HepG2 (cell line): Measurements from ENCODE around the gene CHEK1. TPM values are rescaled to one million over a fixed set of nuclear protein-coding genes. Genes with fewer than 3 reads are reported as not detected.

Experiments used
- ATAC-seq: fragments of 200-7000 bp; cut with Tn5 transposase; 3 replicates; pipeline ENCODE4 v1.9.1; 2020; ENCODE audit warnings: mild to moderate bottlenecking, moderate library complexity
- BruUV-seq: library from RNA; stranded (reverse); fragments of 400-500 nt; replicated peaks from 2 replicates; lab custom pipeline; 2021; lab: Mats Ljungman, UMichigan
- CTCF ChIA-PET: fragments of 300-600 bp; formaldehyde crosslinking; extraction: SDS; loops from one replicate; lab custom pipeline; 2021; ENCODE audit warnings: low total read pairs, inconsistent platforms, low intra/inter-chr PET ratio; lab: Yijun Ruan, JAX
- POLR2A ChIA-PET: fragments of 350-600 bp; sonication (Branson Sonifier 250); formaldehyde crosslinking; loops from one replicate; lab custom pipeline; 2020; ENCODE audit warnings: antibody characterized with exemption, inconsistent platforms; lab: Yijun Ruan, JAX
- DNase-seq: peaks from one replicate; pipeline ENCODE4 v3.0.0-alpha.2; 2015; ENCODE audit warnings: low spot score
- FAIRE-seq: peaks from 3 replicates; lab custom pipeline; 2011; peaks lifted over from hg19 to GRCh38; lab: Jason Lieb, UNC
- H2AFZ ChIP-seq: one replicate; pipeline ENCODE4 v1.6.1; 2011; ENCODE audit warnings: low read length, inconsistent platforms
- H3K27ac ChIP-seq: fragments of 300-600 bp; 3 replicates; pipeline ENCODE4 v1.8.0; 2011; ENCODE audit warnings: mixed run types, mild to moderate bottlenecking, mixed read lengths, low read length, inconsistent platforms; ENCODE audit not compliant: insufficient read depth; ENCODE audit errors: extremely low read length
- H3K27me3 ChIP-seq, 2 experiments: fragments of 200-600 bp in 1 of 2; 2 replicates in 1 of 2; 3 replicates in 1 of 2; pipeline versions ENCODE4 v1.6.0 to v1.8.0; 2011; ENCODE audit warnings: low read length in 2 of 2, mild to moderate bottlenecking in 2 of 2, moderate library complexity in 2 of 2, inconsistent platforms in 1 of 2; ENCODE audit not compliant: insufficient read depth in 2 of 2, control insufficient read depth in 1 of 2
- H3K36me3 ChIP-seq, 2 experiments: fragments of 200-600 bp in 1 of 2; replicated peaks in 1 of 2; 2 replicates in 1 of 2; 3 replicates in 1 of 2; pipeline versions ENCODE4 v1.5.1 to v1.8.0; 2011; ENCODE audit warnings: low read length in 2 of 2, inconsistent platforms in 1 of 2; ENCODE audit not compliant: insufficient read depth in 2 of 2, control insufficient read depth in 1 of 2
- H3K4me1 ChIP-seq: 2 replicates; pipeline ENCODE4 v1.5.1; 2012; ENCODE audit warnings: low read length, inconsistent platforms; ENCODE audit not compliant: insufficient read depth
- H3K4me2 ChIP-seq: 2 replicates; pipeline ENCODE4 v1.6.0; 2011; ENCODE audit warnings: low read depth, low read length, inconsistent platforms
- H3K4me3 ChIP-seq, 3 experiments: fragments of 200-600 bp in 1 of 3; sonication (generic), shearing (Covaris generic) in 1 of 3; replicated peaks in 1 of 3; 2 replicates each; pipeline ENCODE4 v1.5.1; 2011 to 2016; ENCODE audit warnings: low read length in 3 of 3, inconsistent platforms in 2 of 3, low read depth in 2 of 3, mild to moderate bottlenecking in 2 of 3, control low read depth in 1 of 3, mixed read lengths in 1 of 3; ENCODE audit not compliant: insufficient read depth in 1 of 3
- H3K79me2 ChIP-seq: one replicate; pipeline ENCODE4 v1.6.1; 2011; ENCODE audit warnings: low read length, inconsistent platforms; ENCODE audit not compliant: insufficient read depth
- H3K9ac ChIP-seq: 2 replicates; pipeline ENCODE4 v1.6.0; 2011; ENCODE audit warnings: mild to moderate bottlenecking, low read depth, low read length, inconsistent platforms; ENCODE audit not compliant: insufficient read depth
- H3K9me3 ChIP-seq: 2 replicates; pipeline ENCODE4 v1.5.1; 2012; ENCODE audit warnings: mild to moderate bottlenecking, low read length
- H4K20me1 ChIP-seq: 2 replicates; pipeline ENCODE4 v1.6.0; 2011; ENCODE audit warnings: inconsistent platforms, mild to moderate bottlenecking, low read length, moderate library complexity; ENCODE audit not compliant: insufficient read depth
- CBX2 ChIP-seq, 2 experiments: fragments of 200-600 bp in 1 of 2; sonication (generic); formaldehyde crosslinking in 1 of 2; IDR thresholded peaks; 2 replicates each; pipeline versions ENCODE4 v1.7.0 to v1.8.1; 2018 to 2022; ENCODE audit warnings: low read depth in 2 of 2, low read length in 1 of 2, mild to moderate bottlenecking in 1 of 2, missing genetic modification reagents in 1 of 2
- NBN ChIP-seq: fragments of 450-650 bp; conservative IDR thresholded peaks from 2 replicates; pipeline ENCODE4 v1.6.1; 2017
- SMAD1 ChIP-seq: sonication (generic); formaldehyde crosslinking; IDR thresholded peaks from 2 replicates; pipeline ENCODE4 v1.4.0; 2020; ENCODE audit warnings: missing genetic modification reagents, low read depth, mild to moderate bottlenecking, borderline replicate concordance
- STAG1 ChIP-seq: sonication (generic); formaldehyde crosslinking; IDR thresholded peaks from 2 replicates; pipeline ENCODE4 v1.4.0; 2020; ENCODE audit warnings: missing genetic modification reagents
- WGBS: methylation state at CpG from one replicate; pipeline ENCODE4 v1.1.6; 2017; ENCODE audit warnings: low lambda C conversion rate; 5-methylcytosine and 5-hydroxymethylcytosine counted together
- in situ Hi-C: cut with HindIII; loops from 2 replicates; pipeline ENCODE4 v1.10.0; 2017; ENCODE audit warnings: low pct_unique_long_range_greater_than_20kb; ENCODE audit not compliant: extremely low pct_ligation_motif_present
- intact Hi-C: fragments of 100-400 bp; cut with micrococcal nuclease; formaldehyde crosslinking; loops from one replicate; pipeline ENCODE4 v1.10.0; 2022; ENCODE audit not compliant: unreplicated experiment
- polyA plus RNA-seq, 8 experiments: library from polyadenylated mRNA; depleted of rRNA in 3 of 8; stranded (reverse) in 7 of 8; unstranded in 1 of 8; fragments of >200 nt; fragmentation: Illumina TruSeq in 4 of 8; extraction: Trizol in 4 of 8; gene quantifications; 2 replicates each; pipeline versions ENCODE4 v1.2.1 to v1.2.3, GENCODE V29; 2011 to 2016; ENCODE audit warnings: low read depth in 4 of 8, missing spikeins in 1 of 8, mixed read lengths in 1 of 8; ENCODE audit not compliant: insufficient read depth in 1 of 8
- total RNA-seq, 5 experiments: library from RNA; depleted of rRNA; stranded (reverse); fragments of >200 nt; fragmentation: Illumina TruSeq; extraction: Trizol; gene quantifications; 2 replicates each; pipeline ENCODE4 v1.2.3, GENCODE V29; 2016; ENCODE audit warnings: low read depth in 1 of 5
- TF ChIP-seq, protein P1 (sequence below): sonication (generic); formaldehyde crosslinking; IDR thresholded peaks from 2 replicates; pipeline ENCODE4 v1.4.0; 2020; ENCODE audit warnings: low read depth, missing genetic modification reagents

Gene CHEK1
- total and polyA plus RNA-seq, 2 of the 13 experiments (the other 11 are each of a cell fraction or from before 2014, with no cell fraction given): 17.8 to 83.2 TPM

DNA sequence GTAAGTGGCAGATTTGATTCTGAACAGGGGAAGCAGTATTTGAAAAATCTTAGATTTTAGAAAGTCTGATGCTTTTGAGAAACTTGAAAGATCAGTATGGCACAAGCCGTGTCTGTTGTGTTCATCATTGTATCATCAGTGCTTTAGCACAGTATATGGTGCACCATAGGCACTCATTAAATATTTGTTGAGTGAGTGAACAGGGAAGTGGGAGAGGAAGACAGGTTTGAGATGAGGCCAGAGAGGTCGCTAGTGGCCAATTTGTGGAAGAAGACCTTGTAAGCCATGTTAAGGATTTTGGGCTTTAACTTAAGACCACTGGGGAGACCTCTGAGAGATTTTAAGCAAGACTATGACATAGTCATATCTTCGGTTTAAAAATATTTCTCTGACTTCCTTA, 12.9 kb downstream of the CHEK1 start:
- no peaks in the 10 kb centered on the region for H3K9me3 ChIP-seq
- no peak overlapping the region; a peak in 1 of 6 replicates for H3K4me3 ChIP-seq
- WGBS: 72% methylated on average over 3 of the region's 3 CpGs
- no peak overlapping the region; the same call in 1 of the 2 replicates for H3K9ac ChIP-seq
- ChIA-PET CTCF (no interaction called here), POLR2A (interaction anchor here (1.1 kb wide), 1 partner anchor 12 kb away, joined by 4 read pairs; no protein-coding TSS in a partner anchor)
- TF ChIP-seq SMAD1 (CRISPR knock-in tag): no peak
- 0 out of 2 replicates have a peak, but pooled peaks have one; percentile 12 for TF ChIP-seq STAG1 (CRISPR knock-in tag)
- TF ChIP-seq, protein P1, sequence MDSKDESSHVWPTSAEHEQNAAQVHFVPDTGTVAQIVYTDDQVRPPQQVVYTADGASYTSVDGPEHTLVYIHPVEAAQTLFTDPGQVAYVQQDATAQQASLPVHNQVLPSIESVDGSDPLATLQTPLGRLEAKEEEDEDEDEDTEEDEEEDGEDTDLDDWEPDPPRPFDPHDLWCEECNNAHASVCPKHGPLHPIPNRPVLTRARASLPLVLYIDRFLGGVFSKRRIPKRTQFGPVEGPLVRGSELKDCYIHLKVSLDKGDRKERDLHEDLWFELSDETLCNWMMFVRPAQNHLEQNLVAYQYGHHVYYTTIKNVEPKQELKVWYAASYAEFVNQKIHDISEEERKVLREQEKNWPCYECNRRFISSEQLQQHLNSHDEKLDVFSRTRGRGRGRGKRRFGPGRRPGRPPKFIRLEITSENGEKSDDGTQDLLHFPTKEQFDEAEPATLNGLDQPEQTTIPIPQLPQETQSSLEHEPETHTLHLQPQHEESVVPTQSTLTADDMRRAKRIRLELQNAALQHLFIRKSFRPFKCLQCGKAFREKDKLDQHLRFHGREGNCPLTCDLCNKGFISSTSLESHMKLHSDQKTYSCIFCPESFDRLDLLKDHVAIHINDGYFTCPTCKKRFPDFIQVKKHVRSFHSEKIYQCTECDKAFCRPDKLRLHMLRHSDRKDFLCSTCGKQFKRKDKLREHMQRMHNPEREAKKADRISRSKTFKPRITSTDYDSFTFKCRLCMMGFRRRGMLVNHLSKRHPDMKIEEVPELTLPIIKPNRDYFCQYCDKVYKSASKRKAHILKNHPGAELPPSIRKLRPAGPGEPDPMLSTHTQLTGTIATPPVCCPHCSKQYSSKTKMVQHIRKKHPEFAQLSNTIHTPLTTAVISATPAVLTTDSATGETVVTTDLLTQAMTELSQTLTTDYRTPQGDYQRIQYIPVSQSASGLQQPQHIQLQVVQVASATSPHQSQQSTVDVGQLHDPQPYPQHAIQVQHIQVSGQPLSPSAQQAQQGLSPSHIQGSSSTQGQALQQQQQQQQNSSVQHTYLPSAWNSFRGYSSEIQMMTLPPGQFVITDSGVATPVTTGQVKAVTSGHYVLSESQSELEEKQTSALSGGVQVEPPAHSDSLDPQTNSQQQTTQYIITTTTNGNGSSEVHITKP (CRISPR knock-in tag): no peak
- no peak for TF ChIP-seq CBX2 (IDR thresholded peaks at IDR 0.05; ENCODE audit: low read depth, low read length)
- no peak for TF ChIP-seq CBX2 (CRISPR knock-in tag; IDR thresholded peaks at IDR 0.05; ENCODE audit: low read depth)
- TF ChIP-seq NBN: no peak
- no peak for FAIRE-seq
- H3K27ac ChIP-seq: peak overlapping the region; percentile 14
- no peak for DNase-seq
- peak; percentile 76 for ATAC-seq
- intact Hi-C loops: no loop called here
- no TSS peak for BruUV-seq
- H3K79me2 ChIP-seq: no peaks in the 10 kb centered on the region
- H3K4me1 ChIP-seq: peaks cover 31% of the 10 kb centered on the region
- in situ Hi-C loops: loop anchor here (25.0 kb wide), 1 partner anchor 574 kb away; the partner anchor contains the start of genes FAM118B and RPUSD4
- no peaks in the 10 kb centered on the region for H4K20me1 ChIP-seq
- no peak overlapping the region for H2AFZ ChIP-seq
- peaks cover 3 to 40% of the 10 kb centered on the region in 2 experiments for H3K36me3 ChIP-seq
- no peaks in the 10 kb centered on the region for H3K27me3 ChIP-seq
- H3K4me2 ChIP-seq: peak overlapping the region; percentile 43
